ENCODE results near the gene CEACAM19. TPM values are rescaled to one million over a fixed set of nuclear protein-coding genes. Genes with fewer than 3 reads are reported as not detected.

CEACAM19 gene
- polyA plus RNA-seq, 1 experiment, result 8.9 TPM

DNA sequence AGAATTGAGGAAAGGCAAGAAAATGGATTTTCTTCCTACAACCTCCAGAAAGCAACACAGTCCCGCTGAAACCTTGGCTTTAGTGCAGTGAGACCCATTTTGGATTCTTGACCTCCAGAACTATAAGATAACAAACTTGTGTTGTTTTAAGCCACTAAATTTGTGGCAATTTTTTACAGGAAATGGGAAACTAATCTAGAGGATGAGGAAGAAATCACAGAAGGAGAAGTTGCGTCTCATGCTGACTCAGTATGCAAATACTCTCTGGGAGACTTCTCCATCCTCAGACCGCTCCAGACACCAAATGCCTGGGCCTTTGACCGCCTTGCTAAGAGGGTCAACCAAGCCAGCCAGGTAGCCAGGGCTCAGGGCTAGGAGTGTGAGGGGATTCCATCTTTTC lies 14.6 kb downstream of the CEACAM19 start:
- POLR2A ChIA-PET, result no interaction called here
- DNase-seq (ENCODE audit: low read depth), result no peak
- no peaks in the 10 kb centered on the region for H3K27me3 ChIP-seq (ENCODE audit: control insufficient read depth, insufficient read depth, low read length)
- CTCF ChIA-PET, result interaction anchor here (0.8 to 1.0 kb wide), 4 partner anchors 10 to 158 kb away, joined by 3 to 4 read pairs (median 3); no protein-coding TSS in a partner anchor
- TF ChIP-seq, protein P1, sequence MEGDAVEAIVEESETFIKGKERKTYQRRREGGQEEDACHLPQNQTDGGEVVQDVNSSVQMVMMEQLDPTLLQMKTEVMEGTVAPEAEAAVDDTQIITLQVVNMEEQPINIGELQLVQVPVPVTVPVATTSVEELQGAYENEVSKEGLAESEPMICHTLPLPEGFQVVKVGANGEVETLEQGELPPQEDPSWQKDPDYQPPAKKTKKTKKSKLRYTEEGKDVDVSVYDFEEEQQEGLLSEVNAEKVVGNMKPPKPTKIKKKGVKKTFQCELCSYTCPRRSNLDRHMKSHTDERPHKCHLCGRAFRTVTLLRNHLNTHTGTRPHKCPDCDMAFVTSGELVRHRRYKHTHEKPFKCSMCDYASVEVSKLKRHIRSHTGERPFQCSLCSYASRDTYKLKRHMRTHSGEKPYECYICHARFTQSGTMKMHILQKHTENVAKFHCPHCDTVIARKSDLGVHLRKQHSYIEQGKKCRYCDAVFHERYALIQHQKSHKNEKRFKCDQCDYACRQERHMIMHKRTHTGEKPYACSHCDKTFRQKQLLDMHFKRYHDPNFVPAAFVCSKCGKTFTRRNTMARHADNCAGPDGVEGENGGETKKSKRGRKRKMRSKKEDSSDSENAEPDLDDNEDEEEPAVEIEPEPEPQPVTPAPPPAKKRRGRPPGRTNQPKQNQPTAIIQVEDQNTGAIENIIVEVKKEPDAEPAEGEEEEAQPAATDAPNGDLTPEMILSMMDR (IDR thresholded peaks at IDR 0.05; ENCODE audit: insufficient read depth, low read depth, low read length), result no peak
- H3K36me3 ChIP-seq (ENCODE audit: control insufficient read depth, insufficient read depth, low read length), result peaks cover 4% of the 10 kb centered on the region; the same call in 1 of the 2 replicates
- H3K4me3 ChIP-seq (ENCODE audit: low read depth, low read length), result no peak overlapping the region

DNA sequence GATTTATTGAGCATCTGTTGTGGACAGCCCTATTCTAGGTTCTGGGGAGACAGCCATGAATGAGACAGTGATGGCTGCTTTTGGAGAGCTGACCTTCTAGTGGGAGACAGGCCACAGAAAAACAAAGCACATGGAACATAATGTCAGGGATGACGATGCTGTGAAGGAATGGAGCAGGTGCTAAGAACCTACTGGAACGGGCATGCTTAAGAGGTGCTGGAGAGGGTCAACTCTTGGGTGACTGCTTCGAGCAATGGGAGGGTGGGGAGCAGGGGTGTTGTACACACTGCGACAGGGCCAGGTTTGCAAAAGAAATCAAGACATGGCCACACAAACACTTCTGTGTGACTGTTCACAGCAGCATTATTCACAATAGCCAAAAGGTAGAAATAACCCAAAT lies 15.6 kb downstream of the CEACAM19 start:
- no peak overlapping the region for H3K4me3 ChIP-seq (ENCODE audit: low read depth, low read length)
- no peaks in the 10 kb centered on the region for H3K27me3 ChIP-seq (ENCODE audit: control insufficient read depth, insufficient read depth, low read length)
- peaks cover 2% of the 10 kb centered on the region; the same call in 1 of the 2 replicates for H3K36me3 ChIP-seq (ENCODE audit: control insufficient read depth, insufficient read depth, low read length)
- POLR2A ChIA-PET, result no interaction called here
- no peak for DNase-seq (ENCODE audit: low read depth)
- CTCF ChIA-PET, result no interaction called here
- TF ChIP-seq, protein P1 (IDR thresholded peaks at IDR 0.05; ENCODE audit: insufficient read depth, low read depth, low read length), result no peak

DNA sequence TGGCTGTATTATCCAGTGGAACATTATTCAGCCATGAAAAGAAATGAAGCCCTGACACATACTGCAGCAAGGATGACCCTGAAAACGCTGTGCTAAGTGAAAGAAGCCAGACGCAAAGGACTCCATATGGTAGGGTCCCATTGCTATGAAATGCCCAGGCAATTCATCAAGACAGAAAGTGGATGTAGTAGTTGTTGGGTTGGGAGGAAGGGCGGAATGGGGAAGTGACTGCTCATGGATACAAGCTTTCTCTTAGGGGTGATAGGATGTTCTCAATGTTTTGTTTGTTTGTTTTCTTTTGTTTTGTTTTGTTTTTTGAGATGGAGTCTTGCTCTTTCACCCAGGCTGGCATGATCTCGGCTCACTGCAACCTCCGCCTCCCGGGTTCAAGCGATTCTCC lies 16.6 kb downstream of the CEACAM19 start:
- DNase-seq (ENCODE audit: low read depth), result no peak
- Histone ChIP-seq H3K36me3 (ENCODE audit: control insufficient read depth, insufficient read depth, low read length) (peaks cover 2% of the 10 kb centered on the region; the same call in 1 of the 2 replicates), H3K4me3 (ENCODE audit: low read depth, low read length) (no peak overlapping the region), H3K27me3 (ENCODE audit: control insufficient read depth, insufficient read depth, low read length) (no peaks in the 10 kb centered on the region)
- POLR2A ChIA-PET, result no interaction called here
- TF ChIP-seq, protein P1 (IDR thresholded peaks at IDR 0.05; ENCODE audit: insufficient read depth, low read depth, low read length), result no peak
- CTCF ChIA-PET, result interaction anchor here (0.7 to 6.0 kb wide), 9 partner anchors 13 to 161 kb away, joined by 4 to 63 read pairs (median 14); partner anchors contain the start of gene BCAM

DNA sequence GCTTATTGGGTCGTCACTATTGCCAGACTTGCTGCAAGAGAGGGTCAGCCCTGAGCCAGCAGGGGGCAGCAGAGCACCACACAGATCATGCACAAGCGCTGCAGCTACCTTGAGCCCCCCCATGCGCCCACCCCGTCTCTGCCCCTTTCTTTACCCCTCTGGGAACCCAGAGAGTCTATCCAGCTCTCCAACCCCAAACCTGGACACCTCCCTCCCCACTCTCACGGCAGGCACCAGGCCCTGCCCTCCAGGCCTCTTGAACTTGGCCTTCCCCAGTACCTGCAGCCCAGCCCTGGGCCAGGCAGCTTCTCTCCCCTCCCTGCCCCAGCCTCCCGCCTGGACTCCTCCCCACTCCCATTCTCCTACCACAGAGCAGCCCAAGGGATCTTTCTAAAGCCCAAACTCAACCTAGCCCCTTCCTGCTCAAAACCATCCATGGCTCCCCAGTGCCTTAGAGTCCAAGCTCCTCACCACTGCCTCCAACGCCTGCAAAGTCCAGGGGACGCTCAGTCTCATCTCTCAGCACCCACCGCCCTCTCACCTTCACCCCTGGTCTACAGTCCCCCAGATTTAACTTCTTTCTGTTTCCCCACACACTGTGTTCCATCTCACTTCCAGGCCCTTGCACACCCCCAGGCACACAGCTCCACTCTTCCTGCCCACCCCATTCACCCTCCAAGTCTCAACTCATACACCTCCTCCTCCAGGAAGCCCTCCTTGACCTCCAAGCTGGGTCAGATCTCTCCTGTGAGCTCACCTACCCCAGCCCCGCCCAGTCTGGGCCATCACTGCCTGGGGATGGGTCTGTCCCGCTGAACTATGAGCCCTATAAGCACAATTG lies 18.2 kb downstream of the CEACAM19 start:
- Histone ChIP-seq H3K4me3 (ENCODE audit: low read depth, low read length) (no peak overlapping the region), H3K36me3 (ENCODE audit: control insufficient read depth, insufficient read depth, low read length) (no peaks in the 10 kb centered on the region), H3K27me3 (ENCODE audit: control insufficient read depth, insufficient read depth, low read length) (no peaks in the 10 kb centered on the region)
- ChIA-PET CTCF (interaction anchor here (0.8 to 6.0 kb wide), 32 partner anchors 9 to 160 kb away, joined by 3 to 63 read pairs (median 5); partner anchors contain the start of genes BCAM and NECTIN2), POLR2A (no interaction called here)
- DNase-seq (ENCODE audit: low read depth), result no peak
- TF ChIP-seq, protein P1 (IDR thresholded peaks at IDR 0.05; ENCODE audit: insufficient read depth, low read depth, low read length), result peak; percentile 97

DNA sequence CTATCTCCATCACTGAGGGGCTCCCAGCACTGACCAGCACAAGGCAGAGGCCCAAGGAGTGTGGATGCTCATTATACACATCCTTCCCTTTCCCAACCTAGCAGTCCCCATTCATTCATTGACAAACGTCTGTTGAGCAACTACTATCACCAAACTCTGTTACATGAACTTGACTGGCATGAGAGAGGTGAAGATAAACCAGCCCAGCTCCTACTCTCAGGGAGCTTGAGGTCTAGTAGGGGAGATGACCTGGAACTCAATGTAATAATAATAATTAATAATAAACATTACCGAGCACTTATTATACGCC lies 18.8 kb downstream of the CEACAM19 start:
- DNase-seq (ENCODE audit: low read depth), result no peak
- TF ChIP-seq, protein P1 (IDR thresholded peaks at IDR 0.05; ENCODE audit: insufficient read depth, low read depth, low read length), result no peak
- no peak overlapping the region for H3K4me3 ChIP-seq (ENCODE audit: low read depth, low read length)
- POLR2A ChIA-PET, result no interaction called here
- H3K27me3 ChIP-seq (ENCODE audit: control insufficient read depth, insufficient read depth, low read length), result no peaks in the 10 kb centered on the region
- no peaks in the 10 kb centered on the region for H3K36me3 ChIP-seq (ENCODE audit: control insufficient read depth, insufficient read depth, low read length)
- CTCF ChIA-PET, result interaction anchor here (0.9 to 6.0 kb wide), 25 partner anchors 9 to 159 kb away, joined by 3 to 63 read pairs (median 6); partner anchors contain the start of genes BCAM and NECTIN2
